ENCODE measurements around the gene TGFB3. TPM values are rescaled to one million over a fixed set of nuclear protein-coding genes. Genes with fewer than 3 reads are reported as not detected.
"Not testable (repeated sequence)": the region's sequence is repeated elsewhere in the genome, so short reads cannot be mapped to it uniquely, and the experiment has no call there.

The TGFB3 gene
- total RNA-seq, 2 experiments from 2014 or later: 1.1 to 5.5 TPM

GRCh38 chr14:75926431-75927115 lies 55.2 kb downstream of the TGFB3 start:
- H3K36me3 ChIP-seq (ENCODE audit: insufficient read depth, low read length): no peaks in the 10 kb centered on the region
- no TSS peak for BruUV-seq (replicated peaks)
- intact Hi-C loops (cut with micrococcal nuclease; ENCODE audit: unreplicated experiment): no loop called here
- CTCF ChIA-PET (ENCODE audit: unreplicated experiment): no interaction called here
- no peak overlapping the region for H2AFZ ChIP-seq (ENCODE audit: low read length)
- no peaks in the 10 kb centered on the region for H3K4me1 ChIP-seq (ENCODE audit: insufficient read depth, low read length, poor library complexity, severe bottlenecking)
- H3K9me3 ChIP-seq (ENCODE audit: low read length): no peaks in the 10 kb centered on the region
- no peak overlapping the region for H3K4me3 ChIP-seq (ENCODE audit: low read depth, low read length, poor library complexity, severe bottlenecking)
- H3K9me2 ChIP-seq (ENCODE audit: insufficient read depth, low read length): no peaks in the 10 kb centered on the region
- TF ChIP-seq EZH2phosphoT487 (IDR thresholded peaks at IDR 0.05; ENCODE audit: borderline replicate concordance, low read depth, low read length) (no peak), CTCF (conservative IDR thresholded peaks at IDR 0.05; ENCODE audit: low read length) (no peak)
- H3K79me2 ChIP-seq (ENCODE audit: insufficient read depth, low read depth, low read length): no peaks in the 10 kb centered on the region
- no peaks in the 10 kb centered on the region for H4K20me1 ChIP-seq (ENCODE audit: insufficient read depth, low read length)
- DNase-seq (ENCODE audit: low spot score): no peak
- POLR2A ChIA-PET: no interaction called here
- H3K27ac ChIP-seq (ENCODE audit: low read depth, low read length, poor library complexity, severe bottlenecking): no peak overlapping the region
- H3K4me2 ChIP-seq (ENCODE audit: low read length): no peak overlapping the region

- H3K27ac ChIP-seq (ENCODE audit: low read depth, low read length, poor library complexity, severe bottlenecking); CTCF ChIA-PET (ENCODE audit: unreplicated experiment); H3K36me3 ChIP-seq (ENCODE audit: insufficient read depth, low read length); BruUV-seq (replicated peaks); H3K9me3 ChIP-seq (ENCODE audit: low read length); H4K20me1 ChIP-seq (ENCODE audit: insufficient read depth, low read length); H3K4me1 ChIP-seq (ENCODE audit: insufficient read depth, low read length, poor library complexity, severe bottlenecking); H3K79me2 ChIP-seq (ENCODE audit: insufficient read depth, low read depth, low read length); H3K9me2 ChIP-seq (ENCODE audit: insufficient read depth, low read length); H2AFZ ChIP-seq (ENCODE audit: low read length); H3K4me2 ChIP-seq (ENCODE audit: low read length); DNase-seq (ENCODE audit: low spot score); intact Hi-C loops (cut with micrococcal nuclease; ENCODE audit: unreplicated experiment); H3K4me3 ChIP-seq (ENCODE audit: low read depth, low read length, poor library complexity, severe bottlenecking); POLR2A ChIA-PET: not testable (repeated sequence)
Observed at GRCh38 chr14:75925141-75925840, 56.5 kb downstream of the TGFB3 start.

- H3K36me3 ChIP-seq (ENCODE audit: insufficient read depth, low read length); H2AFZ ChIP-seq (ENCODE audit: low read length); DNase-seq (ENCODE audit: low spot score); H3K4me3 ChIP-seq (ENCODE audit: low read depth, low read length, poor library complexity, severe bottlenecking); H3K79me2 ChIP-seq (ENCODE audit: insufficient read depth, low read depth, low read length); H3K9me2 ChIP-seq (ENCODE audit: insufficient read depth, low read length); H3K4me1 ChIP-seq (ENCODE audit: insufficient read depth, low read length, poor library complexity, severe bottlenecking); H3K9me3 ChIP-seq (ENCODE audit: low read length); H4K20me1 ChIP-seq (ENCODE audit: insufficient read depth, low read length); BruUV-seq (replicated peaks); POLR2A ChIA-PET; H3K4me2 ChIP-seq (ENCODE audit: low read length); intact Hi-C loops (cut with micrococcal nuclease; ENCODE audit: unreplicated experiment); H3K27ac ChIP-seq (ENCODE audit: low read depth, low read length, poor library complexity, severe bottlenecking); CTCF ChIA-PET (ENCODE audit: unreplicated experiment): not testable (repeated sequence)
Observed at GRCh38 chr14:75920421-75920820, 61.4 kb downstream of the TGFB3 start.
